Measurements from ENCODE around the gene WDFY4.

Gene WDFY4

DNA sequence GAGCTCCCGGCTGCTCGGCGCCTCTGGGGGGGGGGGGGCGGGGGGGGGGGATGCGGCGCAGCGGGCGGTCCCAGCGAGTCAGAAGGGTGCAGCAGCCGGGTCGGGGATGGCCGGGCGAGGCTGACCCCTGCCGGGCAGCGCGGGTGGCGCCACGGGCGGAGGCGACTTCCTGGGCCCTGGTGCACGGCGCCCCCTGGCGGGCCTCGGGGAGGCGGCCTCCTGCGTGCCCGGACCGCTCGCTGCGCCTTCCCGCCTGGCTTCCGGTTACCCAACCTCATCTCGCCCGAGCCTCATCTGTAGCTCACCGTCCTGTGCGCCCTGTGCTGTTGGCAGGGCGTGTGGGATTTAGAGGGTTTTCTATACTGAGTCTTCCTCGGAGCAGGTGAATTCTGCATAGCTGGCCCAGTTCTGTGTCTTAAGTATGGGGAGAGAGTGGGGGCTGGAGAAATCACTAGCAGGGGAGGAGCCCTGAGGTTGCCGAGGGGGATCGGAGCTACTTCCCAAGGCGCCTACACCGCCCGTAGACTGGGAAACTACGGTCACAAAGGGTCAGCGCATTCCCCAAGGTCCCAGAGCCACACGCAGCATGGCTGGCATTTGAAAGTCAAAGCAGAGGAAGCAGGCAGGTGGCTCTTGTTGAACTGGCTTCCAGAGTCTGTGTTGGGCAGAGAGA is 28.3 kb upstream of the WDFY4 start:
- peak; percentile 96 for DNase-seq (ENCODE audit: low spot score)

DNA sequence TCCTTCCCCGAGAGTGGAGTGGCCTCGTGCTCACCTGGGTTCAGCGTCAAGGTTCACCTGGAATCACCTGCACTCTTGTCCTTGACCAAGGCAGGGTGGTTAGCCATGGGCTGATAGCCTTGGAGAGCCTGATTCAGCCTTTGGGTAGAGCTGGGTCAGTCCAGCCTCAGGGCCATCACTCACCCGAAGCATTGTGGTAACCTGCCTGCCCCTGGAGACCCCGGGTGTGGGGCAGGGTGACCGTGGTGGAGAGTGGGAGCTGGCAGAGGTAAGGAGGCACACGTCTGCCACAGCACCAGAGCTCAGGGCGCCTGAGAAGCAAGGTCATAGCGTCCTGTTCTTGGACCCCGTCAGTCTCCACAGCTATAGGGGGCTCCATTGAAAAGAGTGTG is 27.8 kb upstream of the WDFY4 start:
- no peak for DNase-seq (ENCODE audit: low spot score)

DNA sequence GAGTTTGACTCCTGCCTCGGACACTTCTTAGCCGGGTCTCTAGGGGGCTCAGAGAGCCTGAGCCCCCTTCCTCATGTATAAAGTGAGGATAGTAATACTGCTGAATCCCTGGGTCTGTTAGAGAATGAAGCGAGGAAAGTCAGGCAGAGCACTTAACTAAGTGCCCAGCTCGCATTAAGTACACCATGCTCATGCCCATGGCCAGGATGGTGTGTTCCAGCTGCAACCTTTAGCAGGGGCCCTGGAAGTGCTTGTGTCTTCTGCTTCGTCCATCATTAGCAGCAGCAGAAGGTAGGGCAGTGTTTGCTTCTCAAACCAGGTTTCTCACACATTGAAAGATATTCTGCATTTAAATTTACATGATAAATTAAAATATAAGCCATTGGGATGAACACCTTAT is 27.3 kb upstream of the WDFY4 start:
- DNase-seq (ENCODE audit: low spot score) = no peak

DNA sequence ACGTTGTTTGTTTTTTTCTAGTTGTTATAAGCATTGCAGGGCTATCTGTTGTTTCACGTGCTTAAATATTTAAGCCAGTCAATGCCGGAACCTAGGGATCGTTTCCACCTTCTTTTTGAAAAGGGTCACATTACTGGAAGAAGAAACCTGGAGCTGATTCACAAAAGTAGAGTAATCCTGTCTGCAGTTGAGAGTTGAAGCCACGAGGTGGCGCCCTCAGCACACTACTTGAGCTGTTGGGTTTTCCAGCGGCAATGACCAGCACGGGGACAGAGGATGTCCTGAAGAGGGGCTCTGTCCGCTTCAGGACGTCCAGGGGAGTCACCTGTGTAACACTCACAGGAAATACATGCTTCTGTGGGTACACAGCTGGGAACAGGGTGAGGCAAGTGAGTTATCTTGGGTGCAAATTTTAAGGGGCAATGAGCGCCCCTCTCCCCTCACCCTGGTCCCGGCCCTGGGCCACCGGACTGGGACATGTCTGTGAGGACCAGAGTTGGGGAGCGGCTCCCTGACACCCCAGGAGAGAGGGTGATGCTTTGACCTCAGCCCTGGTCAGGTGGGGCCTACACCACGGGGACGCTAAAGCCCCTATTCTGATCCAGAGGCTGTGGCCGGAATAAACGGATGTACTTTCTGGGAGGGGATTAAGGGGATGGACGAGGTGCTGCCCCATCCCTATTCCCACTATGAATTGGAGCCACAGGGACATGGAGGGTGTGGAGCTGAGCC is 26.3 kb upstream of the WDFY4 start:
- peak; percentile 85 for DNase-seq (ENCODE audit: low spot score)

DNA sequence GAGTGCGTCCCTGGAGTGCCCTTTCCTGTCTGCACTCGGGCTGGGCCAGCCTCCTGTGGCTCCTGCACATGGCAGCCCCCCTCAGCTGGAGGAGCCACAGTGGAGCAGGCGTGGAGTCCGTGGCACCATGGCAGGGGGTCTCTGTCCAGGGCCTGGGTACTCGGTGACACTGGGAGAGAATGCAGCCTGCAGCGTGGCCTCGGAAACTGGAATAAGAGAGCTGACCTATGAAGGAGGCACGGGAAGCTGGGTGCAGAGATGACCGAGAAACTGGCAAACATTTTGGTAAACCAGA is 25.8 kb upstream of the WDFY4 start:
- DNase-seq (ENCODE audit: low spot score) = no peak

DNA sequence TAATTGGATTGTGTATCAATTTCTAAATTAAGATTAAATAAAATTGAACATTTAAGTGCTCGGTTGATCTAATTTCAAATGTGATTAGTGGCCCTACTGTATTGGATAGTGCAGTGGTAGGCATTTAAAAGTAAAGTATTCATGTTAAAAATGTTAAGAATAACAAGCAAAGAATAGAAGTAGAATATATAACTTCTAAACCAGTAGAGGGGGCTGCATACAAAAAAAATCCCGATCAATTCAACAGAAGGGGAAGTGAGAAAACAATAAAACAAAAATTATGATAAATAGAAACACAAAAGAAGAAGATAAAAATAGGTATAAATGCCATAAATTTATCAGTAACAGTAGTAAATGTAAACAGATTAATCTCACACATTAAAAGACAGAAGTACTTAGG is 24.9 kb upstream of the WDFY4 start:
- DNase-seq (ENCODE audit: low spot score) = no peak

DNA sequence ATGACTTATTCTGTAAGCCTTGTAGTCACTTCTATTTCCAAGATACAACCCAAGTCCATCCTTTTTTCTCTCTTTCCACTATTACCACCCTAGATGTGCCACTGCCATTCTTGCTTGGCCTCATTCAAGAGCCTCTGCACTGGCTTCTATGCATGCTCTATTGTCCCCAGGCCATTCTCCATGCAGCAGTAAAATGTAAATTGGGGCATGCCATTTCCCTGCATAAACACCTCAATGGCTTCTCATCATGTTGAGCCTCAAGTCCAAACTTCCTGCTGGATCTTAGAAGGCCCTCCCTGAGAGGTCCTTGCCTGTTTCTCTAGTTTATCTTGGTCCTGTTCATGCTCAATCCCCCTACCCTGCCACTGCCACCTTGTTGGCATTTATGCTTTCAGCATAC is 23.2 kb upstream of the WDFY4 start:
- no peak for DNase-seq (ENCODE audit: low spot score)

DNA sequence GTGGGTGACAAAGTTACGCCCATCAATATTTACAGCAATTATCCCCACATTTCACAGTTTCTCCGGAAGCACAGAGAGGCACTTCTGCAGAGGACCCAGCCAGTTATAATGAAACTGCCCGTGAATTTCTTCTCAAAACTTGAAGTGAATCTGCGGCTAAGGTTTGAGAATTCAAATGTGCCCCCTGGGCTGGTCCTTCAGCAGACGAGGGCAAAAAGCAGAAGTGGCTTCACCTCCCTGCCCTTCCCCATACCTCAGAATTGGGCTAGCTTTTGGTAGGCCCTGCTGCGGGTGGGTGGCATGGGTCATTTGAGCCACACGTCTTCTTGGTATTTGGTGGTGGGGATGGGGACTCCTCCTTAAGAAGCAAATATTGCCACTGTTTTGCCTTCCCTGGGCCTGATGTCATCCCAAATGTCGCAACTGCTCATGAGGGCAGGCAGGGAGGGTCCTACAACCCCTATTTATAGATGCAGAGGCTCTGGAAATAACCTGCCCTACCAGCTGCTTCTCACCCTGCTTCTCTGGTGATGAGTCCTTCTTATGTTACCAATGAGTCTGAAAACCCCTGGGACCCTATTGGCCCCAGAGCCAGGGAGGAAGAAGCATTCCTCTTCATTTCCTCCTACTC is 16.6 kb upstream of the WDFY4 start:
- no peak for DNase-seq (ENCODE audit: low spot score)

DNA sequence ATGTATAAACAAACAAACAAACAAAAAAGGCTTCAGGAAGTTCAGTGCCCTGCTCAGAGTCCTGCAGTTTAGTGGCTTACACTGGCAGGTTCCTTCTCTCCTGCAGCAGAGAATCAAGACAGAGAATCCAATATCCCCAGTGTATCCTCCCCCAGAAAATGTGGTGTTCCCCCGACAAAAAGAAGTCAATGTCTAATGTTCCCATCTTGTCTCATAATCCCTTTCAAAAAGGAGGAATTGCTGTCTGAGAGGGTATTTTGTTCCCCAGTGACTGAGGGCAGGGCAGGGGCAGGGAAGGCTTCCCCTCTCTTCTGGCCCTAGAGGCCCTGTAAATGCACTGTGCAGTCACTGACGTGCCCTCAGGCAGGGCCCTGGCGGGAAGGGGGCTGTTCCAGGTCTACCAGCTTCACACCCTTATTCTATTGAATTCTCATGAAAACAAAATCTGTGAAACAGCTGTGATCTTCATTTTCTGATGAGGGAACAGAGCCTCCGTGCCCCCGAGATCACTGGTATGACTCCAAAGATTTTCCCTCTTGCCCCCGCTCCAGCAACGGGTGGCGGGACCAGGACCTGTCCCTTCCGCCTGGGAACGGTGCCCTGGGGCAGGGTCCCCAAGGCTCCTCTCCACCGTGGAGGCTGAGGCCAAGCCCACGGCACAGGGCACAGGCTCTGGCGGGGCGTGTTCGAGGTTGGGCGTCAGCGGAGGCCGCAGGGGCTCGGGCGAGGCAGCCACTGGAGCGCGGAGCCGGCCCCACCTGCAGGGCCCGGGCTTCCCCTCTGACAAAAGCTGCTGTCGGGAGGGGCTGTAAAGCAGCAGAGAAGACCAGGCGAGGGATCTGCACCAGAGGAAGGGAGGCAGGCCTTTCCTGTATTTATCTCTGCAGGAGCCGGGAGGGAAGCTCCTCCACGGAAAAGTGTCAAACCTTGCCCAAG is 13.4 kb upstream of the WDFY4 start:
- peak; percentile 82 for DNase-seq (ENCODE audit: low spot score)

DNA sequence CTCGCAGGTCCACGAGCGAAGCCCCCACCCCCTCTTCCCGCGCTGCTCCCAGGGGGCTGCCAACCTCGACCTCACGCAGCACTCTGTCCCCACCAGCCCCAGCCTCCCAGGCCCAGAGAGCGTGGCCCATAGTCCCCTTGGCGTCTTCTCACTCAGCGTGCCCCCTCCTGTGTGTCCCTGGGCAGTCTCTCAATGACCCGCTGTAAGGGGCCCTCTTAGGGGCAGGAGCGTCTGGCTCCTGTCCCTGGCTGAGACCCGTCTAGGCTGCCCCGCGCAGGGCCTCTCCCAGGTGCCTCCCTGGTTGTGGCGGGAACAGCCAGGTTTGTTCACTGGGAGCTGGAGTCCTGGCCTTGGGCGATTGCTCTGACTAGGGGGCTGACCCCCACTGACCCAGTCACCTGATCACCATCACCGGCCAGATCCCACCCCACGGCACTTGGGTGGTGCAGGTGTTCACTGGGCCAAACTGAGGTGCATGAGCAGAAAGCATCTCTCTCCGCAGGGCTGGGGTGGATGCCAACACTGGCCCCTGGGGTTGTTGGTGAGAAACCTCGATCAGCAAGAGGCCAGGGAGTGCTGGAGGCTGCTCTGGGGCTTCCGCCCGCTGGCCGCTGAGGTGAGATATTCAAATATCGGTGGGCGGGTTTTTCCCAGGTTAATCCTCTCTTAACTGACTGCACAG is 12.6 kb upstream of the WDFY4 start:
- DNase-seq (ENCODE audit: low spot score) = no peak

DNA sequence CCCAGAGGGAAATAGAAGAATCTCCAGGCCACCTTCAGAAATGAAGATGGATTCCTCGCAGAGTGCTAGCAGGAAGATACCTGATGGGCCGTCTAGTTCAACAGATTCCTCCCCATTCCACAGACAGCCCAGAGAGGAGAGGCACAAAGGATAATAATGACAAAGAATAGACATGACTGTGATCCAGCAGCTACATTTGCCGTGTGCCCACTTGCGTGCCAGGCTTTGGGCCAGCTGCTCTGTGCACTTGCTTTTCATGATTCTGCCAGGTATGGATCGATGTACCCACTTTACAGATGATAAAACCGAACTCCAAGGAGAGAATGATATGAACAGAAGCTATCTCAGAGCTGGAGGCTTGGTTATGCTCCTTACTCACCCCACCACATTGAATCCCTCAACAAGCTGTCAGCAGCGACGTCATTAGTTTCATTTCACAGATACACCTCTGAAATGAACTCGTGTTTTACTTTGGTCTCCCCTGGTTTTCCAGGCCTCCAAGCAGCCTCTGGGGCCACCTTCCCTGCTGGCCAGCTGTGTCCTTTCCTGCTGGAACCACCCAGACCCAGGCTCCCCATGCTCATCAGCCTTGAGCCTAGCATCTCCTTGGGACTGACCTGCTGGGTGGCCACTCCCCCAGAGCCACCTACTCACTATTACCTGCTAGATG is 11.9 kb upstream of the WDFY4 start:
- no peak for DNase-seq (ENCODE audit: low spot score)

DNA sequence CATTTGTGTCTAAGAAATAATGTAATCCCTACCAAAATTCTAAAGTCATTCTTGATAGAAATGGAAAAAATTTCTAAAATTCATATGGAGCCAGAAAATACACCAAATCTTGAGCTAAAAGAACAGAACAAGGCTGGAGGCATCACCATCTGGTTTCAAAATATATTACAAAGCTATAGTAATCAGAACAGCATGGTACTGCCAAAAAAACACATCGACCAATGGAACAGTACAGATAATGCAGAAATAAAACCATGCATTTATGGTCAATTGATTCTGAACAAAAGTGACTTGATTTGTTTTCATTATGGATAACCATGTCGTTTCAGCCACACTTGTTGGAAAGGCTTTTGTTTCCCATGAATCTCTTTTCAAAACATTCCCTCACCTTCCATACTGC is 7.0 kb upstream of the WDFY4 start:
- no peak for DNase-seq (ENCODE audit: low spot score)

DNA sequence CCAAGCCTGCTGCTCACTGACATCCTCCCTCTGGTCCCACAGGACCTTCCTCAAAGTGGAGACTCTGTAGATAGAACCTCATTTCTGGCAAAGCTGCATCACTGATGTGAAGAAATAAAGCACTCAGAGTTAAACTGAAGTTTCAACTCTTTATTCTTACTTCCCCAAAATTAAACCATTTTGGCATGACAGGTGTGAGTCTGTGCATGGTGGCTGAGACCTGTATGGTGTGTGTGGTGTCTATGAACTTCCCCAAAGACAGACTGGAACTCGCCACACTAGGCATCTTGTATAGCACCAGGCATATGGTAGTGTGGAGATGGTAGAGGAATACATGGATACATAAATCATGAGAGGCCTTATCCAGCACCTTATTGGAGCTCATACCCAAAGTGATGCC is 6.6 kb upstream of the WDFY4 start:
- DNase-seq (ENCODE audit: low spot score) = no peak

DNA sequence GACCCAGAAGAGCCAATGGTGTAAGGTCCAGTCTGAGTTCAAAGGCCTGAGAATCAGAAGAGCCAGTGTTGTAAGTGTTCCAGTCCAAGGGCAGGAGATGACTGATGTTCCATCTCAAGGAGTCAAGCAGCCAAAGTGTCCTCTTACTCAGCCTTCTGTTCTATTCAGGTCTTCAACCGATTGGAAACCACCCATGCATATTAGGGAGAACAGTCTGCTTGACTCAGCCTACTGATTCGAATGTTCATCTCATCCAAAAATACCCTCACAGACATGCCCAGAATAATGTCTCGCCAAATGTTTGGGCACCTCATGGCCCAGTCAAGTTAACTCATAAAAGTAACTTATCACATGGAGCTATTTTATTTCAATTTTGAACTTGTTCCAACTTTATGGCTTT is 2.9 kb upstream of the WDFY4 start:
- no peak for DNase-seq (ENCODE audit: low spot score)

DNA sequence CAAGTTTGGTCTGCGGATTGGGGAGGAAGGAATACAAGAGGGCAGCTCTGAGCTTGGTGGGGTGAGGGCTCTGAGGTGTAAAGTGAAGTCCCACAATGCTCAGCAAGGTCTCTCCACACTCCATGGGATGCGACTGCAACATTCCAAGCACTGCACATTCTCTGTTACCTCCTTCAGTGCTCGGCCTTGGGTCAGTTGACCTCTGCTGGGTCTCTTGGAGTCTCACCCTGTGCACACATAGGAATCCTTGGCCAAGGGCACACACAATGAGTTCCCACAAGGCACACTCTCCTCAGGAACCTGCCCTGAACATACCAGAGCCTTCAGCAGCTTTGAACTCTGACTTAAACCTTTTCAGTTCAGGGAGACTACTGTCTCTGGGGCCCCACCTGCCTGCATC is 2.4 kb upstream of the WDFY4 start:
- no peak for DNase-seq (ENCODE audit: low spot score)

DNA sequence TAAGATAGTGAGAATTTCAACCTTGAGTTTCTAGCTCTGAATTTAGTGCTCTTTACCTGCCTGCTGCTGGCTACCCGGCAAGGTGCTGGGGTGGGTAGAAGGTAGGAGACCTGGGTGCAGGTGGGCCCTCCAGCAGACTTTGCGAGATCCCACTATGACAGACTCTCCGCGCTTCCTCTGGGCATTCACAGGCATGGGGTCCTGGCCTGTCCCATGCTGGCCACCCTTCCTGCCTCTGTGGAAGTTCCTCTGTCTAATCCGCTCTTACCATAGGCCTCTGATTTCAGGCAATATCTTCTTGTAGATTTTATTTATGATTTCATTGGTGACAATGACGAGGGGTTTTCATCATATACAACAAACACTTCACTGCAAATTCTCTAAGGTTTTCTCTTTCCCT is 1.2 kb upstream of the WDFY4 start:
- DNase-seq (ENCODE audit: low spot score) = no peak

DNA sequence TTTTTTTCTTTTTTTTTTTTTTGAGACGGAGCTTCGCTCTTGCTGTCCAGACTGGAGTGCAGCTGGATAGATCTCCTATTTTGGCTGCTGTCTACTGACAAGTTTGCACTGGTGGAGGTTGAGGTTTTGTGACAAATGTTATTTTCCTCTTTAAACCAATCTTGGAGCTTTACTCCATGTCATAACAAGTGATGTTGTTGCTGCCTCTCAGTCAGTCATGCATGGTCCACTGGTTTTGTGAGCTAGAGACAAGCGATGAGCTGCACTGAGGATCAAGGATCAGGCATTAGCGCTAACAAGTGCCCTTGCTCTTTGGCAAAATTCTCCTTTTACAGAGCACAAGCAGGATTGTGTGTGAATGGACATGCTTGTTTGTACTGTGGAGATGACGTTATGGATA is 805 bp upstream of the WDFY4 start:
- no peak for DNase-seq (ENCODE audit: low spot score)

DNA sequence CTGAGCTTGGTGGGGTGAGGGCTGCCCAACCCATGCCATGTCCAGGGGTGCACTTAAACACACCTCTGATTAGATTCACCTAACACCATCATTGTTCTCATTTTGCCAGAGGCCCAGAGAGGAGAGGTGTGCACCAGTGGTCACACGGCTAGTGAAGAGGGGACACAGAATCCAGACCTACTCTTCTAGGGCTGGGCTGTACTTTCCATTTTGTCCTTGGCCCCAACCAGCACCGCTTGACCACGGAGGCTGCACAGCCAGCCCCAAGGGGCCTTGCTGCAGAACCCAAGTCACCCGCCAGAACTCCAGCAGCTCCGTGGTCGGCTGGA is 246 bp upstream of the WDFY4 start:
- DNase-seq (ENCODE audit: low spot score) = no peak

DNA sequence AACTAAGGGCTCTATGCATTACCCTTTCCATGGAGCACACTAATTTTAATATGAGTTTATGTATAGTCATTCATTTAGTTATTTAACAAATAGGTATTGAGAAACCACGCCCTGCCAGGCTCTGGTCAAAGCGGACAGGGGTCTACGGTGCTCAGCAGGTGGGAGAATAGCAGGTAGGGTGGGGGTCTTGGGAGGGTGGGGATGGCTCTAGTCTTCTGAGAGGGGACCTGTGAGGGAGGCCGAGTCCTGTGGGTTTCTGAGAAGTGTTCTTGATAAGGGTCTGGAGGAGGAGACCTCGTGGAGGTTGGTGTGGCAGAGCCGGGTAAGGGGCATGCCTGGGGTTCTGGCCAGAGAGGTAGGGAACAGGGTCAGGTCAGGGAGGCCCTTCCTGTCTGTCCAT is 1.1 kb downstream of the WDFY4 start:
- no peak for DNase-seq (ENCODE audit: low spot score)

DNA sequence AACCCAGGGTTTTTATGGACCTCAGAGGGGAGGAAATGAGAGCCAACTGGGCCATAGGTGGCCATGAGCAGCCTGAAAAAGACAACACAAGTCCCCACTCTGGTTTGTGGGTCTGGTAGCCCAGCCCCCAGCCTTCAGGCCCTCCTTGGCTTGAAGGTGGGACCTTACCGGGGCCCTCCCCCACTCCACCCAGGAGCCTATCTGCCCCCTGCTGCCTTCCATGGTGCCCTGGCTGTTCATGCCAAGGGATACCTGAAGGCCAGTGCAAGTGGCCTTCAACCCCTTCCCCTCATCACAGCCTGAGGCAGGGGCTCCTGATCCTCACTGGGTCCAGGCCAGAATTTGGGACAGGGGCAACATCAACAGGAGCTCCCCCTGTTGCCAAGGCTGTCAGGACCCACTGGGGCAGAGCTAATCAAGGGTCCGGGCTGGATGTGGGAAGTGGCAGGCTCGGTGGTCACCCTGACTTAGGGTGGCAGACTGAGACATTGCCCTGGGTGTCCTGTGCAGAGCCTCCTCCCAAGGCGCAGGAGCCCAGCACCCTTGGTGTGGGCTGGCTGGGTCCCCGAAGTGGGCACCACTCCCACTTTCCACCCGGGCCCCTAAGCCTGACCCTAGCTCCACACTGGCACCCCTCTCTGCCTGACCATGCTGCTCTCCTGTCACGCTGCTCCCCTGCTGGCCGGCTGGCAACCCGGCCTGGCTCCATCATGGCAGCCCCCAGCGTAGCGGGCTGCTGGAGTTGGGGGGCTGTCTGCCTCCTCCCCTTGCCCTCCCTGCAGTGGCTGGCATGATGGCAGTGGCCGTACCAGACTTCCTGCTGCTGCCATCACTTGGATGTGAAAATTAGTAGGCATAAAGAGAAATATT is 6.4 kb downstream of the WDFY4 start:
- DNase-seq (ENCODE audit: low spot score) = no peak
